ENCODE results near the gene GLI1. TPM values are rescaled to one million over a fixed set of nuclear protein-coding genes. Genes with fewer than 3 reads are reported as not detected.

GLI1 gene
- total RNA-seq, 2 experiments from 2014 or later: 4.6 to 6.5 TPM

- peaks cover 80% of the 10 kb centered on the region for H3K36me3 ChIP-seq (ENCODE audit: insufficient read depth, low read length)
- H3K4me3 ChIP-seq (ENCODE audit: low read depth, low read length, poor library complexity, severe bottlenecking): no peak overlapping the region
- no peak overlapping the region for H3K4me2 ChIP-seq (ENCODE audit: low read length)
- H3K9me2 ChIP-seq (ENCODE audit: insufficient read depth, low read length): no peaks in the 10 kb centered on the region
- no peak for TF ChIP-seq CTCF (conservative IDR thresholded peaks at IDR 0.05; ENCODE audit: low read length)
- no peak for TF ChIP-seq EZH2phosphoT487 (IDR thresholded peaks at IDR 0.05; ENCODE audit: borderline replicate concordance, low read depth, low read length)
- BruUV-seq (replicated peaks): no TSS peak
- POLR2A ChIA-PET: no interaction called here
- intact Hi-C loops (cut with micrococcal nuclease; ENCODE audit: unreplicated experiment): no loop called here
- CTCF ChIA-PET (ENCODE audit: unreplicated experiment): no interaction called here
- DNase-seq (ENCODE audit: low spot score): no peak
- H3K4me1 ChIP-seq (ENCODE audit: insufficient read depth, low read length, poor library complexity, severe bottlenecking): no peaks in the 10 kb centered on the region
- H3K27ac ChIP-seq (ENCODE audit: low read depth, low read length, poor library complexity, severe bottlenecking): no peak overlapping the region
- H3K79me2 ChIP-seq (ENCODE audit: insufficient read depth, low read depth, low read length): no peaks in the 10 kb centered on the region
- H4K20me1 ChIP-seq (ENCODE audit: insufficient read depth, low read length): no peaks in the 10 kb centered on the region
- no peaks in the 10 kb centered on the region for H3K9me3 ChIP-seq (ENCODE audit: low read length)
- no peak overlapping the region for H2AFZ ChIP-seq (ENCODE audit: low read length)
These were observed 51.6 kb downstream of the GLI1 start for GRCh38 chr12:57511161-57511560.

DNA sequence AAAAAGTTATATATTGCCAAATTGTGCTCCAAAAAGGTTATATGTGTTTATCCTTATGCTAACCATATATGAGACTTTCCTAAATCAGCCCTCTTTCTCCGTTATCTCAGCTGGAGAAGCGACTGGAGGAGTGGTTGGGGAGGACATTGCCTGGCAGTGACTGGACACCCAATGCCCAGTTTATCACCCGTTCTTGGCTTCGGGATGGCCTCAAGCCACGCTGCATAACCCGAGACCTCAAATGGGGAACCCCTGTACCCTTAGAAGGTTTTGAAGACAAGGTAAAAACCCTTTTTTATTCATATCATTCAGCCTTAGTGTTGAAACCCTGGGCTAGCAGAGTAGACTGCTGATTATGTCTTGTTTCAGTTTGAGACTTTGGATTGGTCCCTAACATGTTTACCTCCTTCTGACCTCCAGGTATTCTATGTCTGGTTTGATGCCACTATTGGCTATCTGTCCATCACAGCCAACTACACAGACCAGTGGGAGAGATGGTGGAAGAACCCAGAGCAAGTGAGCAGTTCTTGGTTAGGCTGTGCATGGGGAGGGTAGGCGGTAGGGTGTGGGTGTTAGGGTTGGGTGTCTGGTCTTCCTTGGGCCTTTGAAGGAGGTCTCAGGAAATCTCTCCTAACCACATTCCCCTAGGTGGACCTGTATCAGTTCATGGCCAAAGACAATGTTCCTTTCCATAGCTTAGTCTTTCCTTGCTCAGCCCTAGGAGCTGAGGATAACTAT is 52.2 kb downstream of the GLI1 start:
- Histone ChIP-seq H3K79me2 (ENCODE audit: insufficient read depth, low read depth, low read length) (no peaks in the 10 kb centered on the region), H3K9me3 (ENCODE audit: low read length) (no peaks in the 10 kb centered on the region), H2AFZ (ENCODE audit: low read length) (no peak overlapping the region), H3K4me3 (ENCODE audit: low read depth, low read length, poor library complexity, severe bottlenecking) (no peak overlapping the region), H3K4me2 (ENCODE audit: low read length) (no peak overlapping the region), H3K27ac (ENCODE audit: low read depth, low read length, poor library complexity, severe bottlenecking) (no peak overlapping the region), H3K9me2 (ENCODE audit: insufficient read depth, low read length) (no peaks in the 10 kb centered on the region), H3K4me1 (ENCODE audit: insufficient read depth, low read length, poor library complexity, severe bottlenecking) (no peaks in the 10 kb centered on the region), H3K36me3 (ENCODE audit: insufficient read depth, low read length) (peaks cover 80% of the 10 kb centered on the region), H4K20me1 (ENCODE audit: insufficient read depth, low read length) (no peaks in the 10 kb centered on the region)
- BruUV-seq (replicated peaks): no TSS peak
- no peak for TF ChIP-seq CTCF (conservative IDR thresholded peaks at IDR 0.05; ENCODE audit: low read length)
- no peak for TF ChIP-seq EZH2phosphoT487 (IDR thresholded peaks at IDR 0.05; ENCODE audit: borderline replicate concordance, low read depth, low read length)
- ChIA-PET CTCF (ENCODE audit: unreplicated experiment) (no interaction called here), POLR2A (interaction anchor here (1.1 kb wide), 1 partner anchor 12 kb away, joined by 3 read pairs; no protein-coding TSS in a partner anchor)
- DNase-seq (ENCODE audit: low spot score): no peak
- intact Hi-C loops (cut with micrococcal nuclease; ENCODE audit: unreplicated experiment): no loop called here

- CTCF ChIA-PET (ENCODE audit: unreplicated experiment): no interaction called here
- Histone ChIP-seq H3K79me2 (ENCODE audit: insufficient read depth, low read depth, low read length) (no peaks in the 10 kb centered on the region), H3K9me2 (ENCODE audit: insufficient read depth, low read length) (no peaks in the 10 kb centered on the region), H3K27ac (ENCODE audit: low read depth, low read length, poor library complexity, severe bottlenecking) (no peak overlapping the region), H3K9me3 (ENCODE audit: low read length) (no peaks in the 10 kb centered on the region), H2AFZ (ENCODE audit: low read length) (no peak overlapping the region), H3K4me1 (ENCODE audit: insufficient read depth, low read length, poor library complexity, severe bottlenecking) (no peaks in the 10 kb centered on the region), H3K36me3 (ENCODE audit: insufficient read depth, low read length) (peaks cover 89% of the 10 kb centered on the region), H3K4me2 (ENCODE audit: low read length) (no peak overlapping the region), H3K4me3 (ENCODE audit: low read depth, low read length, poor library complexity, severe bottlenecking) (no peak overlapping the region), H4K20me1 (ENCODE audit: insufficient read depth, low read length) (no peaks in the 10 kb centered on the region)
- intact Hi-C loops (cut with micrococcal nuclease; ENCODE audit: unreplicated experiment): no loop called here
- TF ChIP-seq EZH2phosphoT487 (IDR thresholded peaks at IDR 0.05; ENCODE audit: borderline replicate concordance, low read depth, low read length): no peak
- TF ChIP-seq CTCF (conservative IDR thresholded peaks at IDR 0.05; ENCODE audit: low read length): no peak
- POLR2A ChIA-PET: interaction anchor here (0.6 to 1.3 kb wide), 3 partner anchors 13 to 850 kb away, joined by 3 to 10 read pairs (median 3); no protein-coding TSS in a partner anchor
- DNase-seq (ENCODE audit: low spot score): no peak
- BruUV-seq (replicated peaks): no TSS peak
These were observed 53.1 kb downstream of the GLI1 start for GRCh38 chr12:57512665-57513064.
